ENCODE data around the gene UCKL1. TPM values are rescaled to one million over a fixed set of nuclear protein-coding genes. Genes with fewer than 3 reads are reported as not detected.

Gene UCKL1
- total RNA-seq, 1 donor from 2014 or later: 49.7 TPM

DNA sequence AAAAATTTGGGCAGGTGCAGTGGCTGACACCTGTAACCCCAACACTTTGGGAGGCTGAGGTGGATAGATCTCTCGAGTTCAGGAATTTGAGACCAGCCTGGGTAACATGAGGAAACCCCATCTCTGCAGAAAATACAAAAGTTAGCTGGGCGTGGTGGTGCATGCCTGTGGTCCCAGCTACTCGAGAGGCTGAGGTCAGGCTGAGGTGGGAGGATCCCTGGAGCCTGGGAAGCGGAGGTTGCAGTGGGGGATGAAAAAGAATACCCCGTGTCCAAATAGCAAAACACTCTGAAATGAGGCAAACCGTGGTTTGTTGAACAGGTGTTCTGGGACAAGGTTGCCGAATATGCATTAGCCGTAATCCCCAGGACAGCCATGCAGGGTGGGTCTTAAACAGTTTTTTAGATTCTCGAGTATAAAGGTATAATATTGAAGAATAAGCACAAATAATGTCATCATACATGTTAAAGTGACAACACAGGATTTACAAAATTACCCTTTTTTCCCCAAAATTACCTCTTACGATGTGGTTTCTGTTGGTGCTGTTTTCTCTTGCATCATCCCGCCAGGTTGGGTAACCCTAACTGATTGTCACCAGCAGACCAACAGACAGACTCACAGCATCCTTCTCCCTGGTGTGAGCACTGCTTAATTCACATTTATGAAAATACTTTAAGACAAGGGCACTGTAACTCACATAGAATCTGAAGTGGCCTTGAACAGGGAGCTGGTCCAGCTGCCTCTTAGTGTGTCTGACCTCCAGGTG lies 52.2 kb downstream of the UCKL1 start:
- H3K9me3 Mint-ChIP-seq: no peaks in the 10 kb centered on the region
- peaks cover 5% of the 10 kb centered on the region for H3K36me3 Mint-ChIP-seq
- H3K27me3 Mint-ChIP-seq: no peaks in the 10 kb centered on the region
- TF ChIP-seq, protein P1, sequence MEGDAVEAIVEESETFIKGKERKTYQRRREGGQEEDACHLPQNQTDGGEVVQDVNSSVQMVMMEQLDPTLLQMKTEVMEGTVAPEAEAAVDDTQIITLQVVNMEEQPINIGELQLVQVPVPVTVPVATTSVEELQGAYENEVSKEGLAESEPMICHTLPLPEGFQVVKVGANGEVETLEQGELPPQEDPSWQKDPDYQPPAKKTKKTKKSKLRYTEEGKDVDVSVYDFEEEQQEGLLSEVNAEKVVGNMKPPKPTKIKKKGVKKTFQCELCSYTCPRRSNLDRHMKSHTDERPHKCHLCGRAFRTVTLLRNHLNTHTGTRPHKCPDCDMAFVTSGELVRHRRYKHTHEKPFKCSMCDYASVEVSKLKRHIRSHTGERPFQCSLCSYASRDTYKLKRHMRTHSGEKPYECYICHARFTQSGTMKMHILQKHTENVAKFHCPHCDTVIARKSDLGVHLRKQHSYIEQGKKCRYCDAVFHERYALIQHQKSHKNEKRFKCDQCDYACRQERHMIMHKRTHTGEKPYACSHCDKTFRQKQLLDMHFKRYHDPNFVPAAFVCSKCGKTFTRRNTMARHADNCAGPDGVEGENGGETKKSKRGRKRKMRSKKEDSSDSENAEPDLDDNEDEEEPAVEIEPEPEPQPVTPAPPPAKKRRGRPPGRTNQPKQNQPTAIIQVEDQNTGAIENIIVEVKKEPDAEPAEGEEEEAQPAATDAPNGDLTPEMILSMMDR (conservative IDR thresholded peaks at IDR 0.05): no peak
- peaks cover 8% of the 10 kb centered on the region for H3K4me1 Mint-ChIP-seq (ENCODE audit: unreplicated experiment)
- DNase-seq (ENCODE audit: extremely low spot score, unreplicated experiment): no peak
- H3K4me3 Mint-ChIP-seq: no peak overlapping the region
- no peak overlapping the region for H3K27ac Mint-ChIP-seq

DNA sequence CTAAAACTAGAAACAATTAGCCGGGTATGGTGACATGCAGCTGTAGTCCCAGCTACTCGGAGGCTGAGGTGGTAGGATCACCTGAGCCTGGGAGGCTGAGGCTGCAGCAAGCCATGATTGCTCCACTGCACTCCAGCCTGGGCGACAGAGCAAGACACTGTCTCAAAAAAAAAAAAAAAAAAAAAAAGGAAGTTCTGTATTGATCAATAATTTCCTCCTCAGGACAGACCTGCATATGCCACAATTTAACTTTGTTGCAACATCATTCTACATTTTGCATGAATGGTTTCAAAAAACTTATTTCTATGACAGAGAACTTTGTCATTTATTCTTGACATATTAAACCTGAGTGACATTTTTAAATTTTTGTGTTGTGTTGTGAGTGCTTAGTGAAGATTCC lies 55.8 kb downstream of the UCKL1 start:
- Mint-ChIP-seq H3K27me3 (no peaks in the 10 kb centered on the region), H3K36me3 (peaks cover 5% of the 10 kb centered on the region), H3K27ac (no peak overlapping the region), H3K9me3 (no peaks in the 10 kb centered on the region), H3K4me1 (ENCODE audit: unreplicated experiment) (peaks cover 26% of the 10 kb centered on the region), H3K4me3 (no peak overlapping the region)
- no peak for DNase-seq (ENCODE audit: extremely low spot score, unreplicated experiment)
- TF ChIP-seq, protein P1 (conservative IDR thresholded peaks at IDR 0.05): no peak

DNA sequence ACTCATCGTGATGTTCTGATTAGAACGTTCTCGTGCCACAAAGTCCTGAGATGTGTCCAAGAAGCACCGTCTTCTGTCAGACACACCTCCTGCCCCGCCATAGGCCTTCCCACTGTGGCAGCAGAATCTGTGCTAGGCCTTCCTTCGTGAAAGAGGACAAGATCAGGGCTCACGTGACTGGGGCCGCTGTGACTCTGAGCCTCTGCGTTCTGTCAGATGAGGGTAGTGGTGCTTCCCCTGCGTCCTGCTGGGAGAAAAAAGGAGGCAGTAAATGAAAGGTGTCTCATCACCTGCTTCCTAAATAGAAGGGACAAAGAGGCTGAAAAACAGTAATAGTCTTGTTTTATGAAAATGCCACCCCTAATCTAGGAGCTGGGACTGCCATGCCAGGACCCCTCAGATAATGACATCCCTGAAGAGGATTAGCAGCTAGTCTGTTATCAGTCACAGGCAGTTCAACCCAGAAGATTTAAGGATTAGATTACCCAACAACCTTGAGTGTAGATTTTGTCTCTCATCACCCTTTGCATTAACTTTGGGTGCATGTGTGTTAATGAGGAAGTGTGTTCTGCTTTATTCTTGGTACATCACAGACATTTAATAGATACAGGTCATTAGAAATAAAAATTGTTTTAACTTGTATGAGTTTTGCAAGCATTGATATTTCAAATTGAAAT lies 57.2 kb downstream of the UCKL1 start:
- Mint-ChIP-seq H3K4me3 (no peak overlapping the region), H3K9me3 (no peaks in the 10 kb centered on the region), H3K27ac (no peak overlapping the region), H3K36me3 (peaks cover 5% of the 10 kb centered on the region), H3K4me1 (ENCODE audit: unreplicated experiment) (peaks cover 28% of the 10 kb centered on the region), H3K27me3 (no peaks in the 10 kb centered on the region)
- TF ChIP-seq, protein P1 (conservative IDR thresholded peaks at IDR 0.05): no peak
- DNase-seq (ENCODE audit: extremely low spot score, unreplicated experiment): no peak

DNA sequence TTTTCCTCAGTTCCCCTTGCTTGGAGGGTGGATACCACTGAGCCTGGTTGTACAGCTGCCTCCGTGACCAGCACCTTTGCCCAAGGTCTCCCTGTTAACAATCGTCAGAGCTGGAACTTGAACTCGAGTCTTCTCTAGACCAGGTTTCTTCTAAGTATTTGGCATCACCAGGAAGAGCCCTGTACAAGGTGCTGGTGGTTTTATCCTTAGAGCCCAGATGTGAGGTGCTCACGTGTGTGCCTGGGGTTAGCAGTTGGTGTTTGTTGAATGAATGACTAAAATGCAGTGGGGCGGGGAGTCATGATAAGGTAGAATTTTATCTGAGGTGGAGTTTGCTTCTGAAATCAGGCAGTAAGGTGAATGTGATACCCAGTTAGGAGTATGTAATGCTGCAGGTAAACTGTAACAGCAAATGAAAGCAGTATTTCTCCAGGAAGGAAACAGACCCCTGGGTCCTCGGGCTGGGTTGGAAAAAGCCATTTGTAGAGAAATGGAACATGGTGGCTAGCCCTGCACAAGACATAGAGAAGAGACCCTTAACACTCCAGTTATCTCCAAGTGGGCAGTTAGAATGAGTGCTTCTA lies 58.1 kb downstream of the UCKL1 start:
- Mint-ChIP-seq H3K4me1 (ENCODE audit: unreplicated experiment) (peaks cover 30% of the 10 kb centered on the region), H3K36me3 (peaks cover 5% of the 10 kb centered on the region), H3K9me3 (no peaks in the 10 kb centered on the region), H3K4me3 (no peak overlapping the region), H3K27ac (peak overlapping the region; percentile 2), H3K27me3 (no peaks in the 10 kb centered on the region)
- DNase-seq (ENCODE audit: extremely low spot score, unreplicated experiment): no peak
- TF ChIP-seq, protein P1 (conservative IDR thresholded peaks at IDR 0.05): no peak

DNA sequence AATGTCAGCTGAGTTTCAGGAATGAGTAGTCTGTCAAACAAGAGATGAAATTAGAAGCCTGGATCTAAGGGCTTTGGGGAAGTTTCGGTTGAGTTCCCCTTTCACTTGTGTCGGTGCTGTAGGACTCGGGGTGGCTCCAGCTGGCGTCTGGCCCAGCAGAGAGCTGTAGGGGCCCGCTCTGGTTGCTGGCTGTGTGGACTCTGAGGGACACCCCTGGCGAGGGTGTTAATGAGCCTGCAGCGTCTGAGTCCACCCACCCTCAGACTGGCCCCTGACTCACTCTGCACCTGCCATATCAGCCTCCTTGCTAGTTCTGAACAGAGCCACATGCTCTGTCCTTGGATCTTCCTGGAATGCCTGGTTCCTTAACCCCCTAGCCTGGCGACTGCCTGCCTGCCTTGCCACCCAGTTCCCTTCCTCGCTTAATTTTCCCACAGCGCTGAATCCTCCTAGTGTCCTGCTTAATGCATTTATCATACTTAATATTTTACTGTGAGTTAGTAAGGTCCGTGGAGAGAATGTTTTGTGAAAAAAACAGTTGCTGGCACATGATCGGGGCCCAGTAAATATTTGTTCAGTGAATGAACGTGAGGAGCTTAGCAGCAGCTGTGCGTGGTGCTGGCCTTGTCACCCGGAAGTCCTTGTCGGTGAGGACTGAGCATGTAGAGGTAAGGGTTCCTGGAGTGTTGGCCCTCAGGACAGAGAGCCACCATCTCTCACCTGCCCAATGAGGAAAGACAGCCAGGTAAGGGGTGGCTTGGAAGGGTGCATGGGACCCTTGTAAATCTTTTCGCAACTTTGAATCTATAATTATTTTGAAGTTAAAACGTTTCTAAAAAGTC lies 59.7 kb downstream of the UCKL1 start:
- TF ChIP-seq, protein P1 (conservative IDR thresholded peaks at IDR 0.05): no peak
- no peak for DNase-seq (ENCODE audit: extremely low spot score, unreplicated experiment)
- H3K27me3 Mint-ChIP-seq: no peaks in the 10 kb centered on the region
- H3K4me3 Mint-ChIP-seq: peak overlapping the region; percentile 97
- H3K9me3 Mint-ChIP-seq: no peaks in the 10 kb centered on the region
- peaks cover 9% of the 10 kb centered on the region for H3K36me3 Mint-ChIP-seq
- H3K27ac Mint-ChIP-seq: peak overlapping the region; percentile 95
- peaks cover 30% of the 10 kb centered on the region for H3K4me1 Mint-ChIP-seq (ENCODE audit: unreplicated experiment)

Data from type B pancreatic cell (in vitro differentiated cells).